Stimulated activated CD8-positive, alpha-beta memory T cell treated with anti-CD3 and anti-CD28 coated beads, Interleukin-4, amount 100 ng/mL, for 24 hours (primary cell): ENCODE data around the gene ARHGEF16.
A peak's percentile ranks its signal among the peaks of the same experiment; 100 is the strongest.

Experiments
- DNase-seq: peaks from one replicate; pipeline ENCODE4 v3.0.0-alpha.2; 2020; ENCODE audit warnings: low read depth

ARHGEF16 gene

GRCh38 chr1:3482378-3482849 is 27.9 kb downstream of the ARHGEF16 start:
- DNase-seq, result no peak

- DNase-seq, result no peak
Measured at GRCh38 chr1:3483380-3483779, 28.9 kb downstream of the ARHGEF16 start.

GRCh38 chr1:3483801-3484444 is 29.5 kb downstream of the ARHGEF16 start:
- DNase-seq, result peak; percentile 19

GRCh38 chr1:3485016-3485415 is 30.6 kb downstream of the ARHGEF16 start:
- DNase-seq, result no peak

- DNase-seq, result no peak
Measured at GRCh38 chr1:3488432-3488831, 34.0 kb downstream of the ARHGEF16 start.

GRCh38 chr1:3490046-3490745 is 35.7 kb downstream of the ARHGEF16 start:
- no peak for DNase-seq

- peak; percentile 85 for DNase-seq
Measured at GRCh38 chr1:3491291-3492246, 37.1 kb downstream of the ARHGEF16 start.

DNA sequence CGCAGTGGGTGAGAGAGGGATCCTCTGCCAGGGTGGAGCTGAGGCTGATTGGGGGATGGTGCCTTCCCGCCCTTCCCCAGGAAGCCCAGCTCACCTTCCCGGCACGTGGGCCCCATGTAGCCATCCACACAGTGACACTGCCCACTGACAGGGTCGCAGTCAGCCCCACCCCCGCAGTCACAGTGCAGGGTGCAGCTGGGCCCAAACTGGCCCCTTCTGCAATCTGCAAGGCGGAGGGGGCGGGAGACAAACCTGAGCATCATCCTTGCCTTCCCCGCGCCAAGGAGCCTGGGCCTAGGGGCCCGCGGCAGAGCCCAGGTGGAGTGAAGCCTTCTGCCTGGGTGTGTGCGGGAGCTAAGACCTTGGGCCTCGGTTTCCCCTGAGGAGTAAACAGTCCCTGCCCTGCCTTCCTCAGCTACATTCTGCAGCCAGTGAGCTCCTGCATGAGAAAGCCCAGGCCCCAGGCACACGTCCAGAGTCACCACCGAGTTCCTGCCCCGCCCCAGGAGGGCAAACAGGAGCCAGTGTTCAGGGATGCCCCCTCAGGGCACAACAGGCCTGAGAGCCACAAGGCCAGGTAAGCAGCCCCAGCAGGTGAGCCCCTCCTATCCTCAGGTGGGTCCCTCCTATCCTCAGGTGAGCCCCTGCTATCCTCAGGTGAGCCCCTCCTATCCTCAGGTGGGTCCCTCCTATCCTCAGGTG is 38.2 kb downstream of the ARHGEF16 start:
- DNase-seq, result no peak

GRCh38 chr1:3494321-3495308 is 40.1 kb downstream of the ARHGEF16 start:
- no peak for DNase-seq

GRCh38 chr1:3495776-3496745 is 41.6 kb downstream of the ARHGEF16 start:
- no peak for DNase-seq

- no peak for DNase-seq
Measured at GRCh38 chr1:3496916-3497315, 42.5 kb downstream of the ARHGEF16 start.

GRCh38 chr1:3497521-3497920 is 43.1 kb downstream of the ARHGEF16 start:
- DNase-seq, result no peak

- DNase-seq, result no peak
Measured at GRCh38 chr1:3498246-3498930, 43.9 kb downstream of the ARHGEF16 start.

GRCh38 chr1:3498986-3499385 is 44.5 kb downstream of the ARHGEF16 start:
- no peak for DNase-seq

GRCh38 chr1:3499611-3500010 is 45.1 kb downstream of the ARHGEF16 start:
- no peak for DNase-seq

DNA sequence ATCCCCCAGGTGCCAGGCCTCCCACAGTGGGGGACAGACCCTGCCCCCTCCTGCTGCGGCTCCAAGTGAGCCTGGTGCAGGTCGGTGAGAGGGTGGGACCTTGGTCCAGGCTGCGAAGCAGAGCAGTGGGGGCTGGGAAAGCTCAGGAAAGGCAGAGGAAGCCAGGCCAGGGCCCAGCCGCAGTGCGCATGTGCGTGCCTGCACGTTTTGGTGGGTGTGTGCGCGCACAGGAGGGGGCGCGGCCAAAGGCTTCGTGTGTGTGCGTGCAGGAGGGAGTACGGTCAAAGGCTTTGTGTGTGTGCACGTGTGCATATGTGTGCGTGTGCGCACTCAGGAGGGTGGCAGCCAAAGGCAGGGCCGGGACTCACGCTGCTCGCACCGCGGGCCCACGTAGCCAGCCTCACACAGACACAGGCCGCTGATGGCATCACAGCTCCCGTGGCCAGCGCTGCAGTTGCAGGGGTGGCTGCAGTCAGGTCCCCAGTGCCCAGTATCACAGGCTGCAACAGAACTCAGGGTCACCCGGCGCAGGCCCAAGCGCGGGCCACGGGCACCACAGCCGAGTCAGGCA is 45.9 kb downstream of the ARHGEF16 start:
- no peak for DNase-seq

DNA sequence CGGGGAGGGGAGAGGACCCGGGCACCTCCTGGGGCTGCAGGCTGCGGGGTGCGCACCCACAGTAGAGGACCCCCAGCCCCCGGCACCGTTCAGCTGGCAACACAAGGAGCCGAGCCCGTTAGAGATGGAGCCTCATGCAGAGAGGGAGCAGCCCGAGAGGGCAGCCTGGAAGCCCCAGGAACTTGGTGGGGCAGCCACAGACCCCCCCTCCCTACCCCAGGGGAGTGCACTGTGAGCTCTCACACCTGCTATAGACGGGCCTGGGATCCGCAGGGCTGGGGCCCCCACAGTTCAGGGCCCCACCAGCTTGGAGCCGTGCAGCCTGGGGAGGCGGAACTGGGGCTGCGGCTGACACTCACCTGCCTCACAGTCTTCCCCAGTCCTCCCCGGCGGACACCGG is 47.0 kb downstream of the ARHGEF16 start:
- DNase-seq, result no peak

- DNase-seq, result no peak
Measured at GRCh38 chr1:3501856-3502640, 47.6 kb downstream of the ARHGEF16 start.
